Uterus (tissue), 4 donors: ENCODE data around the gene CD4. TPM values are rescaled to one million over a fixed set of nuclear protein-coding genes. Genes with fewer than 3 reads are reported as not detected.

Source experiments
- DNase-seq, 2 donors: peaks; one replicate each; pipeline ENCODE4 v3.0.0-alpha.2; 2019 to 2020
- H3K27ac ChIP-seq, 2 donors: fragments of 200-600 bp; sonication (generic); 1 replicate in 1 of 2; 2 replicates in 1 of 2; pipeline ENCODE4 v1.5.1; 2016 to 2018
- H3K27me3 ChIP-seq, 2 donors: fragments of 200-600 bp; sonication (generic); one replicate each; pipeline ENCODE4 v1.5.1; 2018 to 2019; ENCODE audit warnings: control low read depth in 1 of 2
- H3K36me3 ChIP-seq, 2 donors: fragments of 200-600 bp; sonication (generic); one replicate each; pipeline ENCODE4 v1.5.1; 2019; ENCODE audit warnings: control low read depth in 1 of 2
- H3K4me1 ChIP-seq, 2 donors: fragments of 200-600 bp; sonication (generic); one replicate each; pipeline ENCODE4 v1.5.1; 2018 to 2019; ENCODE audit warnings: control low read depth in 1 of 2
- H3K4me3 ChIP-seq, 2 donors: fragments of 200-600 bp; sonication (generic); 1 replicate in 1 of 2; 2 replicates in 1 of 2; pipeline ENCODE4 v1.5.1; 2018 to 2019; ENCODE audit warnings: mild to moderate bottlenecking in 1 of 2
- H3K9me3 ChIP-seq, 2 donors: fragments of 200-600 bp; sonication (generic); one replicate each; pipeline ENCODE4 v1.5.1; 2019; ENCODE audit warnings: control low read depth in 1 of 2
- CTCF ChIP-seq, 4 experiments: fragments of 200-600 bp in 2 of 4; fragments of 450-650 bp in 2 of 4; sonication (generic) in 2 of 4; IDR thresholded peaks; one replicate each; pipeline ENCODE4 v1.5.1; 2016 to 2019; ENCODE audit warnings: antibody characterized with exemption in 4 of 4, mild to moderate bottlenecking in 2 of 4, moderate library complexity in 1 of 4
- POLR2A ChIP-seq, 2 donors: fragments of 450-650 bp; IDR thresholded peaks; one replicate each; pipeline ENCODE4 v1.6.1; 2016; ENCODE audit warnings: antibody characterized with exemption in 2 of 2, mild to moderate bottlenecking in 1 of 2, moderate library complexity in 1 of 2
- intact Hi-C: fragments of 100-400 bp; cut with DNase I; formaldehyde crosslinking; loops from one replicate; pipeline ENCODE4 v1.15.1; 2023; ENCODE audit warnings: low total_unique reads
- total RNA-seq, 4 donors: library from RNA; depleted of rRNA in 3 of 4; stranded (reverse); fragments of >200 nt in 3 of 4; gene quantifications; one replicate each; pipeline versions ENCODE4 v1.1.0 to v1.2.4, GENCODE V29; 2014 to 2023
- donor health status: DM: yes; HTN: yes; CAD: no.

The CD4 gene
- total RNA-seq, 4 donors from 2014 or later, result 1.0 to 24.3 (median 10.4) TPM

GRCh38 chr12:6834873-6835272, 45.5 kb downstream of the CD4 start:
- TF ChIP-seq POLR2A (IDR thresholded peaks at IDR 0.05) (no peak), CTCF (IDR thresholded peaks at IDR 0.05) (no peak)
- intact Hi-C loops, result no loop called here
- no peaks in the 10 kb centered on the region for H3K27me3 ChIP-seq
- H3K4me1 ChIP-seq, result peaks cover 0 to 6% of the 10 kb centered on the region in 2 donors
- no peaks in the 10 kb centered on the region for H3K36me3 ChIP-seq
- DNase-seq, result no peak
- H3K27ac ChIP-seq, result no peak overlapping the region
- H3K4me3 ChIP-seq, result no peak overlapping the region
- H3K9me3 ChIP-seq, result no peaks in the 10 kb centered on the region

GRCh38 chr12:6836851-6837250, 47.5 kb downstream of the CD4 start:
- no peaks in the 10 kb centered on the region for H3K4me1 ChIP-seq
- no peaks in the 10 kb centered on the region for H3K9me3 ChIP-seq
- H3K4me3 ChIP-seq, result no peak overlapping the region
- no peak overlapping the region for H3K27ac ChIP-seq
- no peak for DNase-seq
- no peak for TF ChIP-seq CTCF (IDR thresholded peaks at IDR 0.05)
- TF ChIP-seq POLR2A (IDR thresholded peaks at IDR 0.05), result no peak
- H3K36me3 ChIP-seq, result no peaks in the 10 kb centered on the region
- intact Hi-C loops, result no loop called here
- H3K27me3 ChIP-seq, result no peaks in the 10 kb centered on the region

- H3K4me3 ChIP-seq, result no peak overlapping the region
- H3K36me3 ChIP-seq, result no peaks in the 10 kb centered on the region
- no peak for DNase-seq
- TF ChIP-seq POLR2A (IDR thresholded peaks at IDR 0.05) (no peak), CTCF (IDR thresholded peaks at IDR 0.05) (no peak)
- no peaks in the 10 kb centered on the region for H3K27me3 ChIP-seq
- intact Hi-C loops, result no loop called here
- H3K27ac ChIP-seq, result no peak overlapping the region
- H3K4me1 ChIP-seq, result no peaks in the 10 kb centered on the region
- H3K9me3 ChIP-seq, result no peaks in the 10 kb centered on the region
Measured at GRCh38 chr12:6837370-6838060, 48.2 kb downstream of the CD4 start.

- TF ChIP-seq CTCF (IDR thresholded peaks at IDR 0.05) (no peak), POLR2A (IDR thresholded peaks at IDR 0.05) (no peak)
- Histone ChIP-seq H3K27ac (no peak overlapping the region), H3K36me3 (no peaks in the 10 kb centered on the region), H3K9me3 (no peaks in the 10 kb centered on the region), H3K4me1 (no peaks in the 10 kb centered on the region), H3K4me3 (no peak overlapping the region), H3K27me3 (no peaks in the 10 kb centered on the region)
- no peak for DNase-seq
- intact Hi-C loops, result no loop called here
Measured at GRCh38 chr12:6838854-6839253, 49.5 kb downstream of the CD4 start.

GRCh38 chr12:6839482-6840201, 50.3 kb downstream of the CD4 start:
- TF ChIP-seq CTCF (IDR thresholded peaks at IDR 0.05) (no peak), POLR2A (IDR thresholded peaks at IDR 0.05) (no peak)
- H3K9me3 ChIP-seq, result no peaks in the 10 kb centered on the region
- no peaks in the 10 kb centered on the region for H3K36me3 ChIP-seq
- H3K27ac ChIP-seq, result no peak overlapping the region
- H3K4me1 ChIP-seq, result no peaks in the 10 kb centered on the region
- no peak for DNase-seq
- H3K4me3 ChIP-seq, result no peak overlapping the region
- H3K27me3 ChIP-seq, result no peaks in the 10 kb centered on the region
- intact Hi-C loops, result no loop called here
